ENCODE data around the gene GNG13.

The GNG13 gene

GRCh38 chr16:813204-813915, 12.8 kb upstream of the GNG13 start:
- FAIRE-seq, result no peak

GRCh38 chr16:808085-808386, 7.5 kb upstream of the GNG13 start:
- no peak for FAIRE-seq

- no peak for FAIRE-seq
Measured at GRCh38 chr16:807347-808084, 7.0 kb upstream of the GNG13 start.

GRCh38 chr16:805474-805873, 4.9 kb upstream of the GNG13 start:
- FAIRE-seq, result no peak

GRCh38 chr16:804193-805048, 3.9 kb upstream of the GNG13 start:
- no peak for FAIRE-seq

- no peak for FAIRE-seq
Measured at GRCh38 chr16:803754-804080, 3.2 kb upstream of the GNG13 start.

GRCh38 chr16:802914-803753, 2.6 kb upstream of the GNG13 start:
- FAIRE-seq, result no peak

- no peak for FAIRE-seq
Measured at GRCh38 chr16:802461-802860, 1.9 kb upstream of the GNG13 start.

- no peak for FAIRE-seq
Measured at GRCh38 chr16:801584-802363, 1.2 kb upstream of the GNG13 start.

- no peak for FAIRE-seq
Measured at GRCh38 chr16:800834-801511, 439 bp upstream of the GNG13 start.

GRCh38 chr16:799111-799947, 1.2 kb downstream of the GNG13 start:
- FAIRE-seq, result no peak

GRCh38 chr16:798666-799065, 1.9 kb downstream of the GNG13 start:
- no peak for FAIRE-seq

- no peak for FAIRE-seq
Measured at GRCh38 chr16:797686-798085, 2.8 kb downstream of the GNG13 start.

- no peak for FAIRE-seq
Measured at GRCh38 chr16:797120-797420, 3.5 kb downstream of the GNG13 start.

- FAIRE-seq, result no peak
Measured at GRCh38 chr16:796296-797119, 4.0 kb downstream of the GNG13 start.

GRCh38 chr16:795580-796229, 4.8 kb downstream of the GNG13 start:
- no peak for FAIRE-seq

GRCh38 chr16:794853-795466, 5.6 kb downstream of the GNG13 start:
- FAIRE-seq, result no peak

- no peak for FAIRE-seq
Measured at GRCh38 chr16:794091-794822, 6.3 kb downstream of the GNG13 start.

All from A204.1 (cell line).